ENCODE measurements around the gene NHLH2. TPM values are rescaled to one million over a fixed set of nuclear protein-coding genes. Genes with fewer than 3 reads are reported as not detected.

The NHLH2 gene
- total RNA-seq, 1 experiment from 2014 or later = not detected

DNA sequence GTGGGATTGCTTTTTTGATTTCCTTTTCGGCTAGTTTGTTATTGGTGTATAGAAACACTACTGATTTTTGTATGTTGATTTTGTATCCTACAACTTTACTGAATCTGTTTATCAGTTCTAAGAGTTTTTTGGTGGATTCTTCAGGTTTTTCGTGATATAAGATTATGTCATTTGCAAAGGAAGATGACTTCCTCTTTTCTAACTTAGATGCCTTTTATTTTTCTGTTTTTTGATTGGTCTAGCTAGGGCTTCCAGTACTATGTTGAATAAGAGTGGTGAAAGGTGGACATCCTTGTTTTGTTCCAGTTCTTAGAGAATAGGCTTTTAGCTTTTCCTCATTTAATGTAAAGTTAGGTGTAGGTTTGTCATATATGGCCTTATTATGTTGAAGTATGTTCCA lies 13.1 kb upstream of the NHLH2 start:
- no TSS peak for BruUV-seq (replicated peaks)
- in situ Hi-C loops (cut with HindIII; ENCODE audit: low pct_unique_long_range_greater_than_20kb, low sequenced_read_pairs) = no loop called here
- no peak overlapping the region for H3K27ac ChIP-seq (ENCODE audit: low read length)
- H3K4me3 ChIP-seq (ENCODE audit: low read depth in 2 of 2, low read length in 2 of 2) = no peak overlapping the region
- ChIA-PET CTCF (no interaction called here), POLR2A (no interaction called here)
- no peaks in the 10 kb centered on the region for H3K4me1 ChIP-seq (ENCODE audit: control insufficient read depth, insufficient read depth, low read length)
- TF ChIP-seq TCF7L2 (IDR thresholded peaks at IDR 0.05; ENCODE audit: low read depth, low read length) = no peak
- TF ChIP-seq SIN3A (IDR thresholded peaks at IDR 0.05; ENCODE audit: borderline replicate concordance, insufficient read depth, low read depth, low read length) = no peak
- TF ChIP-seq, protein P1, sequence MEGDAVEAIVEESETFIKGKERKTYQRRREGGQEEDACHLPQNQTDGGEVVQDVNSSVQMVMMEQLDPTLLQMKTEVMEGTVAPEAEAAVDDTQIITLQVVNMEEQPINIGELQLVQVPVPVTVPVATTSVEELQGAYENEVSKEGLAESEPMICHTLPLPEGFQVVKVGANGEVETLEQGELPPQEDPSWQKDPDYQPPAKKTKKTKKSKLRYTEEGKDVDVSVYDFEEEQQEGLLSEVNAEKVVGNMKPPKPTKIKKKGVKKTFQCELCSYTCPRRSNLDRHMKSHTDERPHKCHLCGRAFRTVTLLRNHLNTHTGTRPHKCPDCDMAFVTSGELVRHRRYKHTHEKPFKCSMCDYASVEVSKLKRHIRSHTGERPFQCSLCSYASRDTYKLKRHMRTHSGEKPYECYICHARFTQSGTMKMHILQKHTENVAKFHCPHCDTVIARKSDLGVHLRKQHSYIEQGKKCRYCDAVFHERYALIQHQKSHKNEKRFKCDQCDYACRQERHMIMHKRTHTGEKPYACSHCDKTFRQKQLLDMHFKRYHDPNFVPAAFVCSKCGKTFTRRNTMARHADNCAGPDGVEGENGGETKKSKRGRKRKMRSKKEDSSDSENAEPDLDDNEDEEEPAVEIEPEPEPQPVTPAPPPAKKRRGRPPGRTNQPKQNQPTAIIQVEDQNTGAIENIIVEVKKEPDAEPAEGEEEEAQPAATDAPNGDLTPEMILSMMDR (IDR thresholded peaks at IDR 0.05) = no peak
- TF ChIP-seq, protein P2, sequence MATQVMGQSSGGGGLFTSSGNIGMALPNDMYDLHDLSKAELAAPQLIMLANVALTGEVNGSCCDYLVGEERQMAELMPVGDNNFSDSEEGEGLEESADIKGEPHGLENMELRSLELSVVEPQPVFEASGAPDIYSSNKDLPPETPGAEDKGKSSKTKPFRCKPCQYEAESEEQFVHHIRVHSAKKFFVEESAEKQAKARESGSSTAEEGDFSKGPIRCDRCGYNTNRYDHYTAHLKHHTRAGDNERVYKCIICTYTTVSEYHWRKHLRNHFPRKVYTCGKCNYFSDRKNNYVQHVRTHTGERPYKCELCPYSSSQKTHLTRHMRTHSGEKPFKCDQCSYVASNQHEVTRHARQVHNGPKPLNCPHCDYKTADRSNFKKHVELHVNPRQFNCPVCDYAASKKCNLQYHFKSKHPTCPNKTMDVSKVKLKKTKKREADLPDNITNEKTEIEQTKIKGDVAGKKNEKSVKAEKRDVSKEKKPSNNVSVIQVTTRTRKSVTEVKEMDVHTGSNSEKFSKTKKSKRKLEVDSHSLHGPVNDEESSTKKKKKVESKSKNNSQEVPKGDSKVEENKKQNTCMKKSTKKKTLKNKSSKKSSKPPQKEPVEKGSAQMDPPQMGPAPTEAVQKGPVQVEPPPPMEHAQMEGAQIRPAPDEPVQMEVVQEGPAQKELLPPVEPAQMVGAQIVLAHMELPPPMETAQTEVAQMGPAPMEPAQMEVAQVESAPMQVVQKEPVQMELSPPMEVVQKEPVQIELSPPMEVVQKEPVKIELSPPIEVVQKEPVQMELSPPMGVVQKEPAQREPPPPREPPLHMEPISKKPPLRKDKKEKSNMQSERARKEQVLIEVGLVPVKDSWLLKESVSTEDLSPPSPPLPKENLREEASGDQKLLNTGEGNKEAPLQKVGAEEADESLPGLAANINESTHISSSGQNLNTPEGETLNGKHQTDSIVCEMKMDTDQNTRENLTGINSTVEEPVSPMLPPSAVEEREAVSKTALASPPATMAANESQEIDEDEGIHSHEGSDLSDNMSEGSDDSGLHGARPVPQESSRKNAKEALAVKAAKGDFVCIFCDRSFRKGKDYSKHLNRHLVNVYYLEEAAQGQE (IDR thresholded peaks at IDR 0.05; ENCODE audit: insufficient read depth in 1 of 2, low read depth in 2 of 2, low read length in 1 of 2) = no peak
- TF ChIP-seq POLR2AphosphoS5 (IDR thresholded peaks at IDR 0.05; ENCODE audit: low read depth, low read length) = no peak
- DNase-seq (ENCODE audit: low read depth, low spot score) = no peak
- no peaks in the 10 kb centered on the region for H3K36me3 ChIP-seq (ENCODE audit: control insufficient read depth, insufficient read depth, low read length)
- no peaks in the 10 kb centered on the region for H3K27me3 ChIP-seq (ENCODE audit: control insufficient read depth, insufficient read depth, low read length)
- no peaks in the 10 kb centered on the region for H3K9me3 ChIP-seq (ENCODE audit: control insufficient read depth, insufficient read depth, low read depth, low read length)
- ATAC-seq = no peak
- intact Hi-C loops (cut with micrococcal nuclease; ENCODE audit: unreplicated experiment) = no loop called here

- POLR2A ChIA-PET = no interaction called here
- H3K27me3 ChIP-seq (ENCODE audit: control insufficient read depth, insufficient read depth, low read length) = no peaks in the 10 kb centered on the region
- H3K9me3 ChIP-seq (ENCODE audit: control insufficient read depth, insufficient read depth, low read depth, low read length) = no peaks in the 10 kb centered on the region
- BruUV-seq (replicated peaks) = no TSS peak
- H3K4me1 ChIP-seq (ENCODE audit: control insufficient read depth, insufficient read depth, low read length) = no peaks in the 10 kb centered on the region
- ATAC-seq (no peak), DNase-seq (ENCODE audit: low read depth, low spot score) (no peak)
- no peaks in the 10 kb centered on the region for H3K36me3 ChIP-seq (ENCODE audit: control insufficient read depth, insufficient read depth, low read length)
- TF ChIP-seq POLR2AphosphoS5 (IDR thresholded peaks at IDR 0.05; ENCODE audit: low read depth, low read length) (no peak), TCF7L2 (IDR thresholded peaks at IDR 0.05; ENCODE audit: low read depth, low read length) (no peak)
- TF ChIP-seq, protein P2 (IDR thresholded peaks at IDR 0.05; ENCODE audit: insufficient read depth in 1 of 2, low read depth in 2 of 2, low read length in 1 of 2) = no peak
- TF ChIP-seq, protein P1 (IDR thresholded peaks at IDR 0.05) = no peak
- in situ Hi-C loops (cut with HindIII; ENCODE audit: low pct_unique_long_range_greater_than_20kb, low sequenced_read_pairs) (no loop called here), intact Hi-C loops (cut with micrococcal nuclease; ENCODE audit: unreplicated experiment) (no loop called here)
- H3K27ac ChIP-seq (ENCODE audit: low read length) = no peak overlapping the region
- CTCF ChIA-PET = no interaction called here
- H3K4me3 ChIP-seq (ENCODE audit: low read depth in 2 of 2, low read length in 2 of 2) = no peak overlapping the region
These were observed 10.0 kb upstream of the NHLH2 start for GRCh38 chr1:115850937-115851336.
